BJ (cell line): ENCODE results near the gene DTX3L. TPM values are rescaled to one million over a fixed set of nuclear protein-coding genes. Genes with fewer than 3 reads are reported as not detected.
A peak's percentile ranks its signal among the peaks of the same experiment; 100 is the strongest.

Experiments used
- CTCF ChIA-PET: fragments of 350-600 bp; formaldehyde crosslinking; extraction: SDS; loops from one replicate; lab custom pipeline; 2021; ENCODE audit warnings: antibody characterized with exemption, inconsistent platforms; lab: Yijun Ruan, JAX
- POLR2A ChIA-PET: fragments of 300-600 bp; sonication (Branson Sonifier 250); formaldehyde crosslinking; extraction: SDS; loops from one replicate; lab custom pipeline; 2021; ENCODE audit warnings: antibody characterized with exemption; lab: Charles Lee
- DNase-seq: peaks from one replicate; pipeline ENCODE4 v3.0.0-alpha.2; 2011; ENCODE audit warnings: low read depth
- H3K27me3 ChIP-seq: 2 replicates; pipeline ENCODE4 v1.6.0; 2011; ENCODE audit warnings: low read length; ENCODE audit not compliant: control insufficient read depth, insufficient read depth
- H3K36me3 ChIP-seq: 2 replicates; pipeline ENCODE4 v1.5.1; 2011; ENCODE audit warnings: low read length; ENCODE audit not compliant: control insufficient read depth, insufficient read depth
- H3K4me3 ChIP-seq: 2 replicates; pipeline ENCODE4 v1.5.1; 2011; ENCODE audit warnings: low read depth, mild to moderate bottlenecking, control low read depth, low read length
- polyA minus RNA-seq: library from RNA; depleted of rRNA, polyadenylated mRNA; stranded (reverse); fragments of >200 nt; gene quantifications from 2 replicates; pipeline ENCODE4 v1.2.3, GENCODE V29; 2011; rRNA and poly(A)+ RNA removed
- polyA plus RNA-seq: library from polyadenylated mRNA; depleted of rRNA; stranded (reverse); fragments of >200 nt; gene quantifications from 2 replicates; pipeline ENCODE4 v1.2.3, GENCODE V29; 2011; rRNA removed
- TF ChIP-seq, protein P1 (sequence below): IDR thresholded peaks from 2 replicates; pipeline ENCODE4 v1.5.1; 2011; ENCODE audit warnings: low read depth, mild to moderate bottlenecking, control low read depth, inconsistent platforms, low read length, moderate library complexity; ENCODE audit not compliant: insufficient read depth

DTX3L gene
- polyA plus RNA-seq (3.5 and 6.1 TPM in 2 replicates), polyA minus RNA-seq (4.6 and 8.0 TPM in 2 replicates)

DNA sequence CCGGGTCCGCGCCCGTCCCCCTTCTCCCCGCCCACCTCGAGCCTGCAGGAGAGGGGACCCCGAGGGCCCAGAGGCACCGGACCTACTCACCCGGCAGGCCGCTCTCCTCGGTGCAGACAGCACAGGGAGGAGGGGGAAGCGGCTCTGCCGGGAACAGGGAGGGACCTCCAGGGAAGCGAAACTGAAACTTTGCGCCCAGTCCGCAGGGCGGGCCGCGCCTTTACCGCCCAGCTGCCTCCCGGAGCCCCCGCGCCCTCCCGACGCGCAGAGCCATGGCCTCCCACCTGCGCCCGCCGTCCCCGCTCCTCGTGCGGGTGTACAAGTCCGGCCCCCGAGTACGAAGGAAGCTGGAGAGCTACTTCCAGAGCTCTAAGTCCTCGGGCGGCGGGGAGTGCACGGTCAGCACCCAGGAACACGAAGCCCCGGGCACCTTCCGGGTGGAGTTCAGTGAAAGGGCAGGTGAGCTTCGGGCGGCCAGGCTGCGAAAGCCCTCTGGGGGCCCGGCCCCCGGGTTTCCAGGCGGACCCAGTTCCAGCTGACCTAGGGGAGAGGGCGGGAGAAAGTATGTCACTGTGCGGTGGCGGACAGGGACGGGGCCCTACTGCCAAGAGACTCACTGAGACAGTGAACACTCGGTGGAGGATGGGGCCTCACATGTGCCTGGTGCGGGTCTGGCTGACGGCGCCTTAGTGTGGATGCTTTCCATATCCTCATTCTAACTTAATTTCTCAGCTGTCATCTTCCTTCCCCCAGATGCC lies at the start of gene DTX3L, which contains the start of gene PARP9:
DTX3L (plus strand) TSS at position 184 of the 758 bp plus-strand sequence; CDS start at position 273, 89 bp downstream.
PARP9 (minus strand) TSS at position 146 of the 758 bp plus-strand sequence. CDS start 4,680 bp downstream, outside the sequence.
- peaks cover 3% of the 10 kb centered on the region; the same call in 1 of the 2 replicates for H3K36me3 ChIP-seq
- TF ChIP-seq, protein P1, sequence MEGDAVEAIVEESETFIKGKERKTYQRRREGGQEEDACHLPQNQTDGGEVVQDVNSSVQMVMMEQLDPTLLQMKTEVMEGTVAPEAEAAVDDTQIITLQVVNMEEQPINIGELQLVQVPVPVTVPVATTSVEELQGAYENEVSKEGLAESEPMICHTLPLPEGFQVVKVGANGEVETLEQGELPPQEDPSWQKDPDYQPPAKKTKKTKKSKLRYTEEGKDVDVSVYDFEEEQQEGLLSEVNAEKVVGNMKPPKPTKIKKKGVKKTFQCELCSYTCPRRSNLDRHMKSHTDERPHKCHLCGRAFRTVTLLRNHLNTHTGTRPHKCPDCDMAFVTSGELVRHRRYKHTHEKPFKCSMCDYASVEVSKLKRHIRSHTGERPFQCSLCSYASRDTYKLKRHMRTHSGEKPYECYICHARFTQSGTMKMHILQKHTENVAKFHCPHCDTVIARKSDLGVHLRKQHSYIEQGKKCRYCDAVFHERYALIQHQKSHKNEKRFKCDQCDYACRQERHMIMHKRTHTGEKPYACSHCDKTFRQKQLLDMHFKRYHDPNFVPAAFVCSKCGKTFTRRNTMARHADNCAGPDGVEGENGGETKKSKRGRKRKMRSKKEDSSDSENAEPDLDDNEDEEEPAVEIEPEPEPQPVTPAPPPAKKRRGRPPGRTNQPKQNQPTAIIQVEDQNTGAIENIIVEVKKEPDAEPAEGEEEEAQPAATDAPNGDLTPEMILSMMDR, result no peak
- DNase-seq, result no peak
- POLR2A ChIA-PET, result no interaction called here
- CTCF ChIA-PET, result interaction anchor here (1.3 to 2.2 kb wide), 2 partner anchors 115 to 1018 kb away, joined by 3 to 15 read pairs; partner anchors contain the start of gene PARP14
- H3K27me3 ChIP-seq, result no peaks in the 10 kb centered on the region
- peak within 1 kb of the TSS; percentile 85 for H3K4me3 ChIP-seq

DNA sequence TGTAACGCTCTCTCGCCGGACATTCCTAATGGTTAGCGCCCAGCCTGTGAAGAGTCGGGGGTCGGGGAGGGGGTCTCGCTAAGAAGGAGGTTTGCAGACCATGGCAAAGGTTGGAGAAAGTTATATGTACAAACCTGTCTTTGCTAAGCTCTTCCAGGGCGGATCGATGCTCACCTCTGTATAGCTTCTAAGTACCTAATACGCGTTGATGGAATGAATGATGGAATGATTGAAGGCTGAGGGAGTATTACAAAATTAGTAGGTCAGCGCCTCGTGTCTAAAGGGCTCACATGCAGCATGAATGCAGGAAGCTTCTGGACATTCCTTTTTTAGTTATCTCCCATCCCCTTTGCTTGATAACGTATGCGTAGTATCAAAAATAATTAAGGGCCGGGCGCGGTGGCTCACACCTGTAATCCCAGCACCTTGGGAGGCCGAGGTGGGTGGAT lies 49.1 kb upstream of the DTX3L start:
- no peaks in the 10 kb centered on the region for H3K27me3 ChIP-seq
- no peaks in the 10 kb centered on the region for H3K36me3 ChIP-seq
- ChIA-PET POLR2A (no interaction called here), CTCF (interaction anchor here (0.6 kb wide), 1 partner anchor 99 kb away, joined by 3 read pairs; the partner anchor contains the start of gene WDR5B)
- TF ChIP-seq, protein P1, result no peak
- no peak for DNase-seq
- H3K4me3 ChIP-seq, result peak overlapping the region; percentile 89

DNA sequence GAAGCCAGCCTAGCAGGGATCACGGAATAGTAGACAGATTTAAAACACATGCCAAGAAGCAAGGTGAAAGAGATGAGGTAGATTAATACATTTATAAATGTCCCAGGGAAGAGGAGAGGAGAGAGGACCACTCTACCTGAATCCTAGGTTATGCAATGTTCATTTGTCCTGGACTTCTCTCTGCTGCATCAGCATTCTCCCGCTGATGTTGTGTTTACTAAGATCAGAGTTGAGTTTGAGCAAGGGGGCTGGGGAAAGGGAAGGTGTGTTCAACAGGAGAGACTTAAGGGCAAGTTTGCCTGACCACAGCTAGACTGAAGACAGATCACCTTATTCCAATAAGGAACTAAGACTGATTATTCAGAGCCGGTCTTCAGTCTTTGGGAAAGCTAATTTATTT lies 48.3 kb upstream of the DTX3L start:
- DNase-seq, result no peak
- ChIA-PET CTCF (interaction anchor here (0.6 to 1.2 kb wide), 2 partner anchors 16 to 18 kb away, joined by 3 to 4 read pairs; no protein-coding TSS in a partner anchor), POLR2A (no interaction called here)
- no peak overlapping the region for H3K4me3 ChIP-seq
- H3K36me3 ChIP-seq, result no peaks in the 10 kb centered on the region
- TF ChIP-seq, protein P1, result no peak
- no peaks in the 10 kb centered on the region for H3K27me3 ChIP-seq

DNA sequence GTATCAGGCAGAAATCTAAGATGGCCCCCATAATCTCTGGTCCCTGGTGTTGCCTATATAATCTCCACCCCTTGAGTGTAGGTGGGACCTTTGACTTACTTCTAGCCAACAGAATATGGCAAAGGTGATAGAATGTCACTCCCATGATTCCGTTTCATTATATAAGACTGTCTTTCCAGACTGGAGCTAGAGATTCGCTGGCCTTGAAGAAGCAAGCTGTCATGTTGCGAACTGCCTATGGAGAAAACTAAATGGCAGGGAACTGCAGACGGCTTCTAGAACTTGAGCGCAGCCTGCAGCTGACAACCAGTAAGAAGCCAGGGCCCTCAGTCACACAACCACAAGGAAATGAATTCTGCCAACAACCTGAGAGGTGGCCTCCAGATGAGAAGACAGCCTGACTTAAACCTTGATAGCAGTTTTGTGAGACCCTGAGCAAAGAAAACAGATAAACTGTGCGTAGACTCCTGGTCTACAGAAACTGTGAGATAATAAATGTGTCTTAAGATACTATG lies 47.2 kb upstream of the DTX3L start:
- Histone ChIP-seq H3K27me3 (no peaks in the 10 kb centered on the region), H3K4me3 (no peak overlapping the region), H3K36me3 (no peaks in the 10 kb centered on the region)
- ChIA-PET CTCF (no interaction called here), POLR2A (no interaction called here)
- TF ChIP-seq, protein P1, result no peak
- DNase-seq, result no peak

DNA sequence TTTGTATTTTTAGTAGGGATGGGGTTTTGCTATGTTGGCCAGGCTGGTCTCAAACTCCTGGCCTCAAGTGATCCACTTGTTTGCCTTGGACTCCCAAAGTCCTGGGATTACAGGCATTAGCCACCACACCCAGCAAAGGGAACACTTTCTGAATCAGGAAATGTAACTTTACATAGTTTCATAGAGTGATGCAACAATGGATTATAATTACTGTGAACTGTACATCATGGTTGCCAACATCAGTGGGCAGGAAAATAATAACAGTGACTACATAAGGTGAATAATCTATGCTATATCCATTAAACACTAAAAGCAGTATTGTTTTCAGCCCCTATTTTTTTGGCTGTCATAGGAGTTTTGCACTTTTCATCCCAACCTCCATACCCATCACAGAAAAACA lies 44.4 kb upstream of the DTX3L start:
- CTCF ChIA-PET, result no interaction called here
- H3K27me3 ChIP-seq, result no peaks in the 10 kb centered on the region
- TF ChIP-seq, protein P1, result no peak
- no peaks in the 10 kb centered on the region for H3K36me3 ChIP-seq
- H3K4me3 ChIP-seq, result no peak overlapping the region
- POLR2A ChIA-PET, result no interaction called here
- no peak for DNase-seq
